DOHH2 (cell line): ENCODE measurements around the gene ERFL.

Experiments used
- H3F3A ChIP-seq: fragments of 200-600 bp; sonication (generic), shearing (Covaris generic); 2 replicates; pipeline ENCODE4 v1.6.0; 2016; ENCODE audit warnings: antibody characterized with exemption, mild to moderate bottlenecking; ENCODE audit not compliant: control insufficient read depth, insufficient read depth
- H3K27ac ChIP-seq: fragments of 200-600 bp; sonication (generic); 2 replicates; pipeline ENCODE4 v1.5.1; 2014; ENCODE audit warnings: low read depth, mild to moderate bottlenecking, low read length, moderate library complexity
- H3K27me3 ChIP-seq: fragments of 200-600 bp; sonication (generic); 2 replicates; pipeline ENCODE4 v1.6.1; 2014; ENCODE audit warnings: mild to moderate bottlenecking, low read length, mixed read lengths; ENCODE audit not compliant: control insufficient read depth
- H3K36me3 ChIP-seq: fragments of 200-600 bp; sonication (generic); 2 replicates; pipeline ENCODE4 v1.6.1; 2014; ENCODE audit warnings: mild to moderate bottlenecking, low read length, moderate library complexity, mixed read lengths; ENCODE audit not compliant: control insufficient read depth
- H3K4me1 ChIP-seq: fragments of 200-600 bp; sonication (generic); 2 replicates; pipeline ENCODE4 v1.6.1; 2014; ENCODE audit warnings: mild to moderate bottlenecking, low read length, mixed read lengths; ENCODE audit not compliant: control insufficient read depth
- H3K4me2 ChIP-seq: fragments of 200-600 bp; sonication (generic); 2 replicates; pipeline ENCODE4 v1.6.0; 2014; ENCODE audit warnings: mild to moderate bottlenecking, low read length, moderate library complexity
- H3K4me3 ChIP-seq: fragments of 200-600 bp; sonication (generic); 2 replicates; pipeline ENCODE4 v1.5.1; 2014; ENCODE audit warnings: mild to moderate bottlenecking, low read length, mixed read lengths
- H3K79me2 ChIP-seq: fragments of 200-600 bp; sonication (generic); 2 replicates; pipeline ENCODE4 v1.6.1; 2014; ENCODE audit warnings: mild to moderate bottlenecking, low read length, mixed read lengths; ENCODE audit not compliant: control insufficient read depth
- H3K9me2 ChIP-seq: fragments of 200-600 bp; sonication (generic); replicated peaks from 2 replicates; pipeline ENCODE4 v1.6.1; 2014; ENCODE audit warnings: mild to moderate bottlenecking, low read length, mixed read lengths; ENCODE audit not compliant: control insufficient read depth
- H3K9me3 ChIP-seq: fragments of 200-600 bp; sonication (generic); 2 replicates; pipeline ENCODE4 v1.6.1; 2014; ENCODE audit warnings: antibody characterized with exemption, low read length, mixed read lengths; ENCODE audit not compliant: control insufficient read depth, insufficient read depth
- H4K20me1 ChIP-seq: fragments of 200-600 bp; sonication (generic); 2 replicates; pipeline ENCODE4 v1.6.0; 2014; ENCODE audit warnings: low read depth, mild to moderate bottlenecking, antibody characterized with exemption, low read length, moderate library complexity; ENCODE audit not compliant: control insufficient read depth, insufficient read depth
- CTCF ChIP-seq: fragments of 200-600 bp; sonication (generic); IDR thresholded peaks from one replicate; pipeline ENCODE4 v1.5.1; 2014; ENCODE audit warnings: antibody characterized with exemption, mild to moderate bottlenecking, low read depth, low read length; ENCODE audit not compliant: poor library complexity, severe bottlenecking
- EZH2phosphoT487 ChIP-seq: fragments of 200-600 bp; sonication (generic); IDR thresholded peaks from 2 replicates; pipeline ENCODE4 v1.6.1; 2017; ENCODE audit warnings: borderline replicate concordance, mild to moderate bottlenecking, antibody characterized with exemption, low read length, moderate library complexity, mixed read lengths

ERFL gene

GRCh38 chr19:41897820-41898219, 30.4 kb downstream of the ERFL start:
- Histone ChIP-seq H3K4me3 (no peak overlapping the region), H3K27me3 (no peaks in the 10 kb centered on the region), H3K27ac (no peak overlapping the region), H3K4me1 (peaks cover 11% of the 10 kb centered on the region; the same call in 1 of the 2 replicates), H3K9me2 (no peaks in the 10 kb centered on the region), H3K4me2 (no peak overlapping the region), H3F3A (no peaks in the 10 kb centered on the region), H4K20me1 (no peaks in the 10 kb centered on the region), H3K36me3 (peaks cover 83% of the 10 kb centered on the region), H3K9me3 (no peaks in the 10 kb centered on the region), H3K79me2 (peaks cover 5% of the 10 kb centered on the region; the same call in 1 of the 2 replicates)
- TF ChIP-seq EZH2phosphoT487 (no peak), CTCF (no peak)

- Histone ChIP-seq H3K27me3 (no peaks in the 10 kb centered on the region), H3K4me1 (peaks cover 15% of the 10 kb centered on the region; the same call in 1 of the 2 replicates), H3F3A (no peaks in the 10 kb centered on the region), H3K4me3 (no peak overlapping the region), H3K27ac (no peak overlapping the region), H3K4me2 (no peak overlapping the region), H4K20me1 (no peaks in the 10 kb centered on the region), H3K9me3 (no peaks in the 10 kb centered on the region), H3K36me3 (peaks cover 83% of the 10 kb centered on the region), H3K9me2 (no peaks in the 10 kb centered on the region), H3K79me2 (peaks cover 5% of the 10 kb centered on the region; the same call in 1 of the 2 replicates)
- TF ChIP-seq CTCF: no peak
- no peak for TF ChIP-seq EZH2phosphoT487
Observed at GRCh38 chr19:41897181-41897580, 31.1 kb downstream of the ERFL start.

GRCh38 chr19:41896581-41896942, 31.7 kb downstream of the ERFL start:
- Histone ChIP-seq H3K27me3 (no peaks in the 10 kb centered on the region), H3F3A (no peaks in the 10 kb centered on the region), H3K4me1 (peaks cover 19% of the 10 kb centered on the region; the same call in 1 of the 2 replicates), H3K4me2 (no peak overlapping the region), H3K36me3 (peaks cover 83% of the 10 kb centered on the region), H3K9me3 (no peaks in the 10 kb centered on the region), H3K4me3 (no peak overlapping the region), H3K79me2 (peaks cover 9% of the 10 kb centered on the region; the same call in 1 of the 2 replicates), H3K9me2 (no peaks in the 10 kb centered on the region), H4K20me1 (no peaks in the 10 kb centered on the region), H3K27ac (no peak overlapping the region)
- TF ChIP-seq EZH2phosphoT487: no peak
- no peak for TF ChIP-seq CTCF
